ENCODE measurements around the gene C3orf20.

C3orf20 gene

DNA sequence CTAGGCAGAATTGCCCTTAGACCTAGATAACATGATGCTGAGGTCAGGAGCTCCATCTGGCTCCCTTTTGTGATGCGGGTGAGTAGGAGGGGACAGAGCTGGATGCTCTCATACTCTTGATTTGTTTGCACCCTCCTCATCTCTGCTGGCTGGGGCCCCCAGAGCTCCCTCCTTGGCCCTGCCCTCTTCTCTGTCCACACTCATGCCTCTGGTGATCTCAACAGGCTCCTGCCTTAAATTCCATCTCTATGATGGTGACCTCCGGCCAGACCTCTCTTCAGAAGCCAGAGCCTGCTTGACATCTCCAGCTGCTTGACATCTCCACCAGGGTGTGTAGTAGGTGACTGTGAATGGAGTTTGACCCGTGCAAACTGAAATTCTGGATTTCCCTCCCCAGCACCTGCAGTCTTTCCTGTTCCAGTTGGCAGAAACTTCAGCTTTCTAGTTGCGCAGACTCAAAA, 139.5 kb downstream of the C3orf20 start:
- DNase-seq (ENCODE audit: low spot score): no peak

DNA sequence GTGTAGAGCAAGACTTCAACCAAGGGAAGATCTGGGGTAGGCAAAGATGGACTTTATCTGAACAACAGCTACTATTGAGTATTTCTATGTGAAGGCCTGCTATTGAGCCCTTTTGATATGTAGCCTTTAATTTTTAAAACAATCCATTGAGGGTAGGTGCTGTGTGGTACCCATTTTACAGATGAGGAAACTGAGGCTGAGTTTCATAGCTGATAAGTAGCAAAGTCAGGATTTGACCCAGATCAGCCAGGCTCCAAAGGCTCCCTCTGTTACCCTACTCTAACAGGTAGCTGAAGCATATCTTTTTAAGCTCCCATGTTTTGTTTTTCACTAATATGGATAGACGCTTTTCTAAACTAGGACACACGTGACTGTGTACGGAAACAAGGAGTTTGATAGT, 141.4 kb downstream of the C3orf20 start:
- no peak for DNase-seq (ENCODE audit: low spot score)

DNA sequence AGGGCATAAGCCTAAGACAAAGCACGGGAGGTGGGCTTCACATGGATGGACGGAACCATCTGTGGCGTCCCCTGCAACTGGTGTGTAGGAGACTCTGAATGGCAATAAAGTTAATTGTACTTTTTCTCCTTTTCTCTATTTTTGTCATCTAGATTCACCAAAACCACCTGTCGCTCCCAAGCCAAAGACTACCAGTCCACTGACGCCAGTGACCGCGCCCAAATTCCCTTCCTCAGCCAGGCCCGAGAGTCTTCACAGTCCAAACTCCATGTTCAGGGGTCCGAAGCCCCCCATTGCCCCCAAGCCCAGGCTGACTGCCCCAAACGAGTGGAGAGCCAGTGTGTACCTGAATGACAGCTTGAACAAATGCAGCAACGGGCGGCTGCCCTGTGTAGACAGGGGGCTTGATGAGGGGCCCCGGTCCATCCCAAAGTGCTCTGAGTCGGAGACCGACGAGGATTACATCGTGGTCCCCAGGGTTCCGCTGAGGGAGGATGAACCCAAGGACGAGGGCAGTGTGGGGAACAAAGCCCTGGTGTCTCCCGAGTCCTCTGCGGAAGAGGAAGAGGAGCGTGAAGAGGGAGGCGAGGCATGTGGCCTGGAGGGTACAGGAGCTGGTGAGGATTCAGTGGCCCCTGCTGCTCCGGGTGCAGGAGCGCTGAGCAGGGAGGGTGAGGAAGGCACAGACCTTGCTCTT, 144.0 kb downstream of the C3orf20 start, which contains the start of gene FGD5:
Gene FGD5 (plus strand): TSS at position 159 of the 697 bp plus-strand sequence. CDS start 110 bp downstream, at position 269.
- no peak for DNase-seq (ENCODE audit: low spot score)

DNA sequence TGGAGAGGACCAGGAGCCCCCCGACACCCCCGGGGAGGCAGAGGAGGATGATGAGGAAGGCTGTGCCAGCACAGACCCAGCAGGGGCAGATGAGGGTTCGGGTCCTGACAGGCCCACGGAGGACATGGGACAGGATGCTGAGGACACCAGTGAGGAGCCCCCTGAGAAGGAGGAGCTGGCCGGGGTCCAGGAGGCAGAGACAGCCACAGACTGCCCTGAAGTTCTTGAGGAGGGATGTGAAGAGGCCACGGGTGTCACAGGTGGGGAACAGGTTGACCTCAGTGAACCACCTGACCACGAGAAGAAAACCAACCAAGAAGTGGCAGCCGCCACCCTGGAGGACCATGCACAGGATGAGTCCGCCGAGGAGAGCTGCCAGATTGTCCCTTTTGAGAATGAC, 144.7 kb downstream of the C3orf20 start:
- DNase-seq (ENCODE audit: low spot score): no peak

DNA sequence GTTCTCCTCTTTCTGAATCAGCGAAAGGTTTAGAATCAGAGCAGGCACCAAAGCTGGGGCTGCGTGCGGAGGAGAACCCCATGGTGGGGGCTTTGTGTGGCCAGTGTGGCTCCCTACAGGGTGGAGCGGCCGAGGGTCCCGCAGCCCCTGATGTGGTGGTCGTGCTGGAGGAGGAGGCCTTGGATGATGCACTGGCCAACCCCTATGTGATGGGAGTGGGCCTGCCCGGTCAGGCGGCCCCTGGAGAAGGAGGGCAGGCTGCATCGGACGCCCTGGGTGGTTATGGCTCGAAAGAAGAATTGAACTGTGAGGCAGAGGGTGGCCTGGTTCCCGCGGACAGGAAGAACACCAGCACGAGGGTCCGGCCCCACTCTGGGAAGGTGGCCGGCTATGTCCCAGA, 145.2 kb downstream of the C3orf20 start:
- no peak for DNase-seq (ENCODE audit: low spot score)

DNA sequence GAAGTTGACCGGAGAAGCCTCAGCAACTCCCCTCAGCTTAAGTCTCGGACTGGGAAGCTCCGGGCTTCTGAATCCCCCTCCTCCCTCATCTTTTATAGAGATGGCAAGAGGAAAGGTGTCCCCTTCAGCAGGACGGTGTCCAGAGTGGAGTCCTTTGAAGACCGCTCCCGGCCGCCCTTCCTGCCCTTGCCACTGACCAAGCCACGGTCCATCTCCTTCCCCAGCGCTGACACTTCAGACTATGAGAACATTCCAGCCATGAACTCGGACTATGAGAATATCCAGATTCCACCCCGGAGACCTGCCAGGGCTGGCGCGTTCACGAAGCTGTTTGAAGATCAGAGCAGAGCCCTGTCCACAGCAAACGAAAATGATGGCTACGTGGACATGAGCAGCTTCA, 146.2 kb downstream of the C3orf20 start:
- no peak for DNase-seq (ENCODE audit: low spot score)

GRCh38 chr3:14822134-14822533, 147.2 kb downstream of the C3orf20 start:
- no peak for DNase-seq (ENCODE audit: low spot score)

Data from AG08396 (cell line).